ENCODE data around the gene GIMAP8. TPM values are rescaled to one million over a fixed set of nuclear protein-coding genes. Genes with fewer than 3 reads are reported as not detected.

Gene GIMAP8
- total RNA-seq, 1 experiment from 2014 or later: 0.10 TPM

DNA sequence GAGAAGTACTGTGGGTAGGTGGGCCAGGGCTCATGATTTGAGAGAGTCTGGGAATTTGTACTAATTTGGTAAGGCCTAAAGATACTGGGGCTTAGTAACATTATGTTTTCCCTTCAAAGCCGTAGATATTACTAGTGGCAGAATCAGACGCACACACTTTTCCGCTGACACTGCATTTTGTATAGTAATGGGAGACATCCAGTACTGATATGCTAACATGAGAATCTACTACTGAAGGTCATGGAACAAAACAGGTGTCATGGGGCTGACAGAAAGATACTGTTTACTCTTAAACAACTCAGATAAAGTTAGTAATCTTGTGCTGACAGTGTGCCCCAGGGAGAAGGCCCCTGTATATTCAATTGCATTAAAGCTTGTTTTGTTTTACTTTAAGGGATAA is 53.2 kb downstream of the GIMAP8 start:
- no peaks in the 10 kb centered on the region for H3K4me1 ChIP-seq (ENCODE audit: control insufficient read depth, insufficient read depth, low read length)
- CTCF ChIA-PET: no interaction called here
- no peaks in the 10 kb centered on the region for H3K9me3 ChIP-seq (ENCODE audit: control insufficient read depth, insufficient read depth, low read depth, low read length)
- H3K4me3 ChIP-seq (ENCODE audit: low read depth in 2 of 2, low read length in 2 of 2): no peak overlapping the region
- POLR2A ChIA-PET: no interaction called here
- DNase-seq (ENCODE audit: low read depth, low spot score) (no peak), ATAC-seq (no peak)
- no TSS peak for BruUV-seq (replicated peaks)
- in situ Hi-C loops (cut with HindIII; ENCODE audit: low pct_unique_long_range_greater_than_20kb, low sequenced_read_pairs) (no loop called here), intact Hi-C loops (cut with micrococcal nuclease; ENCODE audit: unreplicated experiment) (no loop called here)
- H3K36me3 ChIP-seq (ENCODE audit: control insufficient read depth, insufficient read depth, low read length): no peaks in the 10 kb centered on the region
- no peaks in the 10 kb centered on the region; the same call in 1 of the 2 replicates for H3K27me3 ChIP-seq (ENCODE audit: control insufficient read depth, insufficient read depth, low read length)
- H3K27ac ChIP-seq (ENCODE audit: low read length): no peak overlapping the region
- no peak for TF ChIP-seq POLR2AphosphoS5 (IDR thresholded peaks at IDR 0.05; ENCODE audit: low read depth, low read length)
- TF ChIP-seq SIN3A (IDR thresholded peaks at IDR 0.05; ENCODE audit: borderline replicate concordance, insufficient read depth, low read depth, low read length): no peak
- TF ChIP-seq, protein P1, sequence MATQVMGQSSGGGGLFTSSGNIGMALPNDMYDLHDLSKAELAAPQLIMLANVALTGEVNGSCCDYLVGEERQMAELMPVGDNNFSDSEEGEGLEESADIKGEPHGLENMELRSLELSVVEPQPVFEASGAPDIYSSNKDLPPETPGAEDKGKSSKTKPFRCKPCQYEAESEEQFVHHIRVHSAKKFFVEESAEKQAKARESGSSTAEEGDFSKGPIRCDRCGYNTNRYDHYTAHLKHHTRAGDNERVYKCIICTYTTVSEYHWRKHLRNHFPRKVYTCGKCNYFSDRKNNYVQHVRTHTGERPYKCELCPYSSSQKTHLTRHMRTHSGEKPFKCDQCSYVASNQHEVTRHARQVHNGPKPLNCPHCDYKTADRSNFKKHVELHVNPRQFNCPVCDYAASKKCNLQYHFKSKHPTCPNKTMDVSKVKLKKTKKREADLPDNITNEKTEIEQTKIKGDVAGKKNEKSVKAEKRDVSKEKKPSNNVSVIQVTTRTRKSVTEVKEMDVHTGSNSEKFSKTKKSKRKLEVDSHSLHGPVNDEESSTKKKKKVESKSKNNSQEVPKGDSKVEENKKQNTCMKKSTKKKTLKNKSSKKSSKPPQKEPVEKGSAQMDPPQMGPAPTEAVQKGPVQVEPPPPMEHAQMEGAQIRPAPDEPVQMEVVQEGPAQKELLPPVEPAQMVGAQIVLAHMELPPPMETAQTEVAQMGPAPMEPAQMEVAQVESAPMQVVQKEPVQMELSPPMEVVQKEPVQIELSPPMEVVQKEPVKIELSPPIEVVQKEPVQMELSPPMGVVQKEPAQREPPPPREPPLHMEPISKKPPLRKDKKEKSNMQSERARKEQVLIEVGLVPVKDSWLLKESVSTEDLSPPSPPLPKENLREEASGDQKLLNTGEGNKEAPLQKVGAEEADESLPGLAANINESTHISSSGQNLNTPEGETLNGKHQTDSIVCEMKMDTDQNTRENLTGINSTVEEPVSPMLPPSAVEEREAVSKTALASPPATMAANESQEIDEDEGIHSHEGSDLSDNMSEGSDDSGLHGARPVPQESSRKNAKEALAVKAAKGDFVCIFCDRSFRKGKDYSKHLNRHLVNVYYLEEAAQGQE (IDR thresholded peaks at IDR 0.05; ENCODE audit: insufficient read depth in 1 of 2, low read depth in 2 of 2, low read length in 1 of 2): no peak
- no peak for TF ChIP-seq TCF7L2 (IDR thresholded peaks at IDR 0.05; ENCODE audit: low read depth, low read length)
- TF ChIP-seq, protein P2, sequence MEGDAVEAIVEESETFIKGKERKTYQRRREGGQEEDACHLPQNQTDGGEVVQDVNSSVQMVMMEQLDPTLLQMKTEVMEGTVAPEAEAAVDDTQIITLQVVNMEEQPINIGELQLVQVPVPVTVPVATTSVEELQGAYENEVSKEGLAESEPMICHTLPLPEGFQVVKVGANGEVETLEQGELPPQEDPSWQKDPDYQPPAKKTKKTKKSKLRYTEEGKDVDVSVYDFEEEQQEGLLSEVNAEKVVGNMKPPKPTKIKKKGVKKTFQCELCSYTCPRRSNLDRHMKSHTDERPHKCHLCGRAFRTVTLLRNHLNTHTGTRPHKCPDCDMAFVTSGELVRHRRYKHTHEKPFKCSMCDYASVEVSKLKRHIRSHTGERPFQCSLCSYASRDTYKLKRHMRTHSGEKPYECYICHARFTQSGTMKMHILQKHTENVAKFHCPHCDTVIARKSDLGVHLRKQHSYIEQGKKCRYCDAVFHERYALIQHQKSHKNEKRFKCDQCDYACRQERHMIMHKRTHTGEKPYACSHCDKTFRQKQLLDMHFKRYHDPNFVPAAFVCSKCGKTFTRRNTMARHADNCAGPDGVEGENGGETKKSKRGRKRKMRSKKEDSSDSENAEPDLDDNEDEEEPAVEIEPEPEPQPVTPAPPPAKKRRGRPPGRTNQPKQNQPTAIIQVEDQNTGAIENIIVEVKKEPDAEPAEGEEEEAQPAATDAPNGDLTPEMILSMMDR (IDR thresholded peaks at IDR 0.05): no peak

DNA sequence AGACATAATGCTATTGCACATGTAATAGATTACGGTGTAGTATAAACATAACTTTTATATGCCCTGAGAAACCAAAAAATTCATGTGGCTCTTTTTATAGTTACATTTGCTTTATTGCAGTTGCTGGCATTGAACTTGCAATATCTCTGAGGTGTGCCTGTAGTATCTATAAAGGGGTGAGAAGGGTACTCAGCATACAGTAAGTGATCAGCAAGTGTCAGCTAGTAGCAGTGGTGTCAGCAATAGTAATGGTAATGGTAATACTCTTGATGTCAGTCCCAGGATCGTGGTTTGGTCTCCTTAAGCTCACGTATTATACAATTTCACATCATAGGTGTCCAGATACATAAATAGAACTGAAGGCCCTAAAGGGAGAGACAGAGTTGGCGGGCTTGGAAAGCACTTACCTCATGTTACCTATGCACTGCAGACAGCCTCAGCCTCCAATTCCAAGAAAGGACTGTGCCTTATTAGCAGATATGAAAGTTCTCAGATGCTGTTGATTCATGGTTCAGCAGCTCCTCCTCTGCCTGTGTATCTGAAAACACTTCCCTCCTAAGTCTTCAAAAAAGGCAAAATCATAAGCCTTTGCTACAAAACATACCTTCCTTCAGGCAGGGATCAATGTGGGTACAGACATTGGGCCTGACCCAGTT is 57.6 kb downstream of the GIMAP8 start:
- H3K36me3 ChIP-seq (ENCODE audit: control insufficient read depth, insufficient read depth, low read length): no peaks in the 10 kb centered on the region
- H3K4me1 ChIP-seq (ENCODE audit: control insufficient read depth, insufficient read depth, low read length): no peaks in the 10 kb centered on the region
- DNase-seq (ENCODE audit: low read depth, low spot score) (no peak), ATAC-seq (no peak)
- H3K27me3 ChIP-seq (ENCODE audit: control insufficient read depth, insufficient read depth, low read length): no peaks in the 10 kb centered on the region; the same call in 1 of the 2 replicates
- TF ChIP-seq, protein P1 (IDR thresholded peaks at IDR 0.05; ENCODE audit: insufficient read depth in 1 of 2, low read depth in 2 of 2, low read length in 1 of 2): no peak
- TF ChIP-seq TCF7L2 (IDR thresholded peaks at IDR 0.05; ENCODE audit: low read depth, low read length) (no peak), SIN3A (IDR thresholded peaks at IDR 0.05; ENCODE audit: borderline replicate concordance, insufficient read depth, low read depth, low read length) (no peak), POLR2AphosphoS5 (IDR thresholded peaks at IDR 0.05; ENCODE audit: low read depth, low read length) (no peak)
- TF ChIP-seq, protein P2 (IDR thresholded peaks at IDR 0.05): no peak
- in situ Hi-C loops (cut with HindIII; ENCODE audit: low pct_unique_long_range_greater_than_20kb, low sequenced_read_pairs): no loop called here
- BruUV-seq (replicated peaks): no TSS peak
- H3K4me3 ChIP-seq (ENCODE audit: low read depth in 2 of 2, low read length in 2 of 2): no peak overlapping the region
- CTCF ChIA-PET: no interaction called here
- H3K27ac ChIP-seq (ENCODE audit: low read length): no peak overlapping the region
- H3K9me3 ChIP-seq (ENCODE audit: control insufficient read depth, insufficient read depth, low read depth, low read length): no peaks in the 10 kb centered on the region
- intact Hi-C loops (cut with micrococcal nuclease; ENCODE audit: unreplicated experiment): no loop called here
- POLR2A ChIA-PET: no interaction called here
